Aorta (tissue), 5 donors: ENCODE measurements around the gene MANF. TPM values are rescaled to one million over a fixed set of nuclear protein-coding genes. Genes with fewer than 3 reads are reported as not detected.

Experiments
- ATAC-seq: fragments of 200-7000 bp; cut with Tn5 transposase; one replicate; pipeline ENCODE4 v1.9.1; 2022; ENCODE audit warnings: moderate library complexity; ENCODE audit not compliant: low FRiP score
- DNase-seq, 2 donors: peaks; one replicate each; pipeline ENCODE4 v3.0.0-alpha.2; 2020
- H3K27ac ChIP-seq, 2 donors: one replicate each; pipeline ENCODE4 v1.5.1; 2013; ENCODE audit warnings: low read length in 2 of 2, mild to moderate bottlenecking in 2 of 2, moderate library complexity in 2 of 2, control low read depth in 1 of 2, inconsistent platforms in 1 of 2, low read depth in 1 of 2
- H3K27me3 ChIP-seq, 2 donors: one replicate each; pipeline ENCODE4 v1.6.1; 2013; ENCODE audit warnings: control low read depth in 1 of 2, low read length in 1 of 2, mild to moderate bottlenecking in 1 of 2, moderate library complexity in 1 of 2; ENCODE audit not compliant: insufficient read depth in 2 of 2, control insufficient read depth in 1 of 2
- H3K36me3 ChIP-seq, 2 donors: one replicate each; pipeline ENCODE4 v1.6.1; 2013; ENCODE audit warnings: control low read depth in 1 of 2, low read length in 1 of 2, mild to moderate bottlenecking in 1 of 2; ENCODE audit not compliant: insufficient read depth in 2 of 2, control insufficient read depth in 1 of 2
- H3K4me1 ChIP-seq, 2 donors: one replicate each; pipeline ENCODE4 v1.6.1; 2013; ENCODE audit warnings: low read length in 2 of 2, control low read depth in 1 of 2, mild to moderate bottlenecking in 1 of 2, moderate library complexity in 1 of 2; ENCODE audit not compliant: insufficient read depth in 2 of 2, control insufficient read depth in 1 of 2
- H3K4me3 ChIP-seq, 2 donors: one replicate each; pipeline ENCODE4 v1.5.1; 2013; ENCODE audit warnings: low read length in 2 of 2, control low read depth in 1 of 2, mild to moderate bottlenecking in 1 of 2
- H3K9me3 ChIP-seq: one replicate; pipeline ENCODE4 v1.6.1; 2013; ENCODE audit warnings: mild to moderate bottlenecking, low read length; ENCODE audit not compliant: control insufficient read depth
- WGBS, 2 donors: extraction: QIAGEN DNeasy Blood & Tissue Kit; methylation state at CpG; one replicate each; pipeline ENCODE4 v1.1.7; 2013; 5-methylcytosine and 5-hydroxymethylcytosine counted together
- intact Hi-C, 2 donors: fragments of 100-400 bp; cut with DNase I; formaldehyde crosslinking; loops; one replicate each; pipeline versions ENCODE4 v1.14.2 to v1.15.0; 2022
- polyA plus RNA-seq, 2 donors: library from polyadenylated mRNA; stranded (reverse); fragments of 200-250 nt; gene quantifications; one replicate each; pipeline ENCODE4 v1.2.3, GENCODE V29; 2013
- total RNA-seq, 2 donors: library from RNA; stranded (reverse); fragmentation: NEBNext Ultra II Directional; extraction: Animal tissue kit (Norgen Biotek cat#: 25700); gene quantifications; one replicate each; pipeline ENCODE4 v1.2.1, GENCODE V29; 2021
- donor health status: healthy with polysubstance abuse.
- donor health status: Bipolar disorder and iron deficiency.
- donor health status: DM: no; HTN: no; CAD: no.
- donor health status: DM: no; HTN: no; CAD: no.
- donor health status: DM: yes; HTN: yes; CAD: no.

The MANF gene
- total and polyA plus RNA-seq, 4 donors = 47.7 to 108 (median 73.0) TPM

- Histone ChIP-seq H3K36me3 (peaks cover 2 to 4% of the 10 kb centered on the region in 2 donors), H3K27me3 (no peaks in the 10 kb centered on the region), H3K4me1 (no peaks in the 10 kb centered on the region), H3K27ac (no peak overlapping the region), H3K9me3 (no peaks in the 10 kb centered on the region), H3K4me3 (no peak overlapping the region)
- no peak for DNase-seq
- ATAC-seq = no peak
- intact Hi-C loops = no loop called here
- WGBS, 2 donors = 71% methylated on average over 2 of the region's 2 CpGs
Measured at GRCh38 chr3:51408813-51409212, 23.7 kb downstream of the MANF start.

GRCh38 chr3:51422211-51422610 is 37.1 kb downstream of the MANF start:
- ATAC-seq = no peak
- Histone ChIP-seq H3K4me3 (no peak overlapping the region), H3K9me3 (no peaks in the 10 kb centered on the region), H3K27me3 (no peaks in the 10 kb centered on the region), H3K4me1 (no peaks in the 10 kb centered on the region), H3K36me3 (peaks cover 0 to 8% of the 10 kb centered on the region in 2 donors), H3K27ac (no peak overlapping the region)
- intact Hi-C loops = no loop called here
- WGBS, 2 donors = 90% methylated on average over 3 of the region's 3 CpGs
- no peak for DNase-seq

- Histone ChIP-seq H3K4me3 (no peak overlapping the region), H3K27ac (no peak overlapping the region), H3K4me1 (no peaks in the 10 kb centered on the region), H3K36me3 (peaks cover 0 to 3% of the 10 kb centered on the region in 2 donors), H3K27me3 (no peaks in the 10 kb centered on the region), H3K9me3 (no peaks in the 10 kb centered on the region)
- 89 to 90% methylated on average over 4 of the region's 4 CpGs for WGBS, 2 donors
- DNase-seq (no peak), ATAC-seq (no peak)
- intact Hi-C loops = no loop called here
Measured at GRCh38 chr3:51426921-51427320, 41.8 kb downstream of the MANF start.

GRCh38 chr3:51429138-51429537 is 44.0 kb downstream of the MANF start:
- Histone ChIP-seq H3K4me1 (no peaks in the 10 kb centered on the region), H3K27me3 (no peaks in the 10 kb centered on the region), H3K9me3 (no peaks in the 10 kb centered on the region), H3K27ac (no peak overlapping the region), H3K4me3 (no peak overlapping the region), H3K36me3 (peaks cover 0 to 3% of the 10 kb centered on the region in 2 donors)
- no peak for DNase-seq
- ATAC-seq = no peak
- intact Hi-C loops = no loop called here
- WGBS, 2 donors = 94 to 96% methylated on average over 3 of the region's 3 CpGs

- WGBS, 2 donors = 92 to 93% methylated on average over 5 of the region's 5 CpGs
- ATAC-seq (no peak), DNase-seq (no peak)
- H3K9me3 ChIP-seq = no peaks in the 10 kb centered on the region
- no peaks in the 10 kb centered on the region for H3K4me1 ChIP-seq
- no peak overlapping the region for H3K27ac ChIP-seq
- intact Hi-C loops = no loop called here
- H3K27me3 ChIP-seq = no peaks in the 10 kb centered on the region
- H3K4me3 ChIP-seq = no peak overlapping the region
- H3K36me3 ChIP-seq = peaks cover 0 to 3% of the 10 kb centered on the region in 2 donors
Measured at GRCh38 chr3:51434110-51434509, 49.0 kb downstream of the MANF start.

GRCh38 chr3:51434746-51435327 is 49.7 kb downstream of the MANF start:
- H3K36me3 ChIP-seq = peaks cover 0 to 3% of the 10 kb centered on the region in 2 donors
- no peaks in the 10 kb centered on the region for H3K9me3 ChIP-seq
- H3K4me3 ChIP-seq = no peak overlapping the region
- ATAC-seq (no peak), DNase-seq (no peak)
- intact Hi-C loops = no loop called here
- H3K27me3 ChIP-seq = no peaks in the 10 kb centered on the region
- no peaks in the 10 kb centered on the region for H3K4me1 ChIP-seq
- no peak overlapping the region for H3K27ac ChIP-seq

- H3K36me3 ChIP-seq = peaks cover 0 to 7% of the 10 kb centered on the region in 2 donors
- H3K4me3 ChIP-seq = no peak overlapping the region
- WGBS, 2 donors = 83 to 95% methylated on average over 8 of the region's 8 CpGs
- no peak for DNase-seq
- intact Hi-C loops = no loop called here
- H3K27ac ChIP-seq = no peak overlapping the region
- no peaks in the 10 kb centered on the region for H3K27me3 ChIP-seq
- no peak for ATAC-seq
- no peaks in the 10 kb centered on the region for H3K4me1 ChIP-seq
- H3K9me3 ChIP-seq = no peaks in the 10 kb centered on the region
Measured at GRCh38 chr3:51436998-51437639, 52.0 kb downstream of the MANF start.

Other genes starting within 250 kb of the MANF start
- 10 to 100 TPM; 22.4 to 25.4 TPM for gene RBM15B, start 6.0 kb downstream of the MANF start, total RNA-seq
- gene RBM15B, start 6.0 kb downstream of the MANF start, polyA plus RNA-seq = 1 to 10 TPM; 6.9 to 10.0 TPM
- gene DCAF1, start 114.7 kb downstream of the MANF start, total RNA-seq = 10 to 100 TPM; 18.5 to 19.0 TPM
- 1 to 10 TPM; 3.9 to 7.6 TPM for gene DCAF1, start 114.7 kb downstream of the MANF start, polyA plus RNA-seq
- 10 to 100 TPM; 28.6 to 28.9 TPM for gene RAD54L2, start 153.4 kb downstream of the MANF start, total RNA-seq
- 1 to 10 TPM; 2.1 to 6.6 TPM for gene RAD54L2, start 153.4 kb downstream of the MANF start, polyA plus RNA-seq